HepG2 (cell line): ENCODE results near the gene MZF1. TPM values are rescaled to one million over a fixed set of nuclear protein-coding genes. Genes with fewer than 3 reads are reported as not detected.

ENCODE experiments used
- microRNA-seq: library from miRNA; unstranded; fragments of <30 nt; microRNA quantifications from one replicate; pipeline ENCODE4, GENCODE V29; 2020
- polyA plus RNA-seq, 8 experiments: library from polyadenylated mRNA; depleted of rRNA in 3 of 8; stranded (reverse) in 7 of 8; unstranded in 1 of 8; fragments of >200 nt; fragmentation: Illumina TruSeq in 4 of 8; extraction: Trizol in 4 of 8; gene quantifications; 2 replicates each; pipeline versions ENCODE4 v1.2.1 to v1.2.3, GENCODE V29; 2011 to 2016; ENCODE audit warnings: low read depth in 4 of 8, missing spikeins in 1 of 8, mixed read lengths in 1 of 8; ENCODE audit not compliant: insufficient read depth in 1 of 8
- small RNA-seq, 3 experiments: library from RNA; depleted of rRNA; stranded (forward); fragments of <200 nt; gene quantifications; one replicate each; pipeline ENCODE3, GENCODE V24; 2012; ENCODE audit warnings: low read depth in 2 of 3, low replicate concordance in 1 of 3; ENCODE audit not compliant: insufficient read length in 3 of 3, insufficient read depth in 2 of 3
- total RNA-seq, 5 experiments: library from RNA; depleted of rRNA; stranded (reverse); fragments of >200 nt; fragmentation: Illumina TruSeq; extraction: Trizol; gene quantifications; 2 replicates each; pipeline ENCODE4 v1.2.3, GENCODE V29; 2016; ENCODE audit warnings: low read depth in 1 of 5

The MZF1 gene
- total and polyA plus RNA-seq, 2 of the 13 experiments (the other 11 are each of a cell fraction or from before 2014, with no cell fraction given), result 3.1 to 8.1 TPM

Small RNAs within 50 kb of the gene (microRNA-seq; reads per million reads assigned to microRNA genes)
- 2.2 reads per million, percentile 11 among the genes with 10 or more reads in this experiment for gene MIR6807

Small RNAs within 50 kb of the gene (small RNA-seq; reads per million reads assigned to genes)
- gene MIR6807 (0 to 1.9 (median 0.10) reads per million in 3 experiments), gene RN7SL525P (0 reads per million in 3 experiments)

Other genes with a start within 250 kb of the MZF1 start
- gene ZSCAN22, start 246.3 kb downstream of the MZF1 start, total RNA-seq (2016; rRNA removed; fragmentation: Illumina TruSeq; extraction: Trizol), result 2.5 and 3.1 TPM in 2 replicates
- 3.5 and 3.6 TPM in 2 replicates for gene ZSCAN22, start 246.3 kb downstream of the MZF1 start, polyA plus RNA-seq (2011; rRNA removed)
- gene A1BG, start 219.8 kb downstream of the MZF1 start, total RNA-seq (2016; rRNA removed; fragmentation: Illumina TruSeq; extraction: Trizol), result 15.1 and 41.4 TPM in 2 replicates
- 14.7 and 49.8 TPM in 2 replicates for gene A1BG, start 219.8 kb downstream of the MZF1 start, polyA plus RNA-seq (2011; rRNA removed)
- 1.1 and 1.9 TPM in 2 replicates for gene ZNF497, start 210.6 kb downstream of the MZF1 start, total RNA-seq (2016; rRNA removed; fragmentation: Illumina TruSeq; extraction: Trizol)
- 1.5 and 1.8 TPM in 2 replicates for gene ZNF497, start 210.6 kb downstream of the MZF1 start, polyA plus RNA-seq (2011; rRNA removed)
- gene ZNF837, start 192.3 kb downstream of the MZF1 start, total RNA-seq (2016; rRNA removed; fragmentation: Illumina TruSeq; extraction: Trizol), result 0.73 and 1.3 TPM in 2 replicates
- 0.29 and 0.69 TPM in 2 replicates for gene ZNF837, start 192.3 kb downstream of the MZF1 start, polyA plus RNA-seq (2011; rRNA removed)
- gene RPS5, start 186.1 kb downstream of the MZF1 start, total RNA-seq (2016; rRNA removed; fragmentation: Illumina TruSeq; extraction: Trizol), result 1,544 and 1,715 TPM in 2 replicates
- 4,145 and 4,408 TPM in 2 replicates for gene RPS5, start 186.1 kb downstream of the MZF1 start, polyA plus RNA-seq (2011; rRNA removed)
- gene RNF225, start 177.7 kb downstream of the MZF1 start, total RNA-seq (2016; rRNA removed; fragmentation: Illumina TruSeq; extraction: Trizol), result not detected in 2 replicates
- gene RNF225, start 177.7 kb downstream of the MZF1 start, polyA plus RNA-seq (2011; rRNA removed), result not detected in 2 replicates
- gene ZNF584, start 164.7 kb downstream of the MZF1 start, total RNA-seq (2016; rRNA removed; fragmentation: Illumina TruSeq; extraction: Trizol), result 6.8 and 7.0 TPM in 2 replicates
- 2.4 and 3.3 TPM in 2 replicates for gene ZNF584, start 164.7 kb downstream of the MZF1 start, polyA plus RNA-seq (2011; rRNA removed)
- not detected in 2 replicates for gene ZNF132, start 133.2 kb downstream of the MZF1 start, total RNA-seq (2016; rRNA removed; fragmentation: Illumina TruSeq; extraction: Trizol)
- gene ZNF132, start 133.2 kb downstream of the MZF1 start, polyA plus RNA-seq (2011; rRNA removed), result not detected in 2 replicates
- gene ZNF324B, start 121.7 kb downstream of the MZF1 start, total RNA-seq (2016; rRNA removed; fragmentation: Illumina TruSeq; extraction: Trizol), result 2.5 and 3.0 TPM in 2 replicates
- gene ZNF324B, start 121.7 kb downstream of the MZF1 start, polyA plus RNA-seq (2011; rRNA removed), result 0.53 and 0.98 TPM in 2 replicates
- gene ZNF324, start 106.3 kb downstream of the MZF1 start, total RNA-seq (2016; rRNA removed; fragmentation: Illumina TruSeq; extraction: Trizol), result 4.0 and 4.7 TPM in 2 replicates
- 1.1 and 1.6 TPM in 2 replicates for gene ZNF324, start 106.3 kb downstream of the MZF1 start, polyA plus RNA-seq (2011; rRNA removed)
- gene ZNF446, start 97.0 kb downstream of the MZF1 start, total RNA-seq (2016; rRNA removed; fragmentation: Illumina TruSeq; extraction: Trizol), result 2.5 and 3.6 TPM in 2 replicates
- 3.0 and 3.8 TPM in 2 replicates for gene ZNF446, start 97.0 kb downstream of the MZF1 start, polyA plus RNA-seq (2011; rRNA removed)
- 40.2 and 41.2 TPM in 2 replicates for gene SLC27A5, start 61.3 kb downstream of the MZF1 start, total RNA-seq (2016; rRNA removed; fragmentation: Illumina TruSeq; extraction: Trizol)
- gene SLC27A5, start 61.3 kb downstream of the MZF1 start, polyA plus RNA-seq (2011; rRNA removed), result 30.3 and 36.5 TPM in 2 replicates
- 2.0 and 3.7 TPM in 2 replicates for gene ZBTB45, start 53.5 kb downstream of the MZF1 start, total RNA-seq (2016; rRNA removed; fragmentation: Illumina TruSeq; extraction: Trizol)
- 3.0 and 3.2 TPM in 2 replicates for gene ZBTB45, start 53.5 kb downstream of the MZF1 start, polyA plus RNA-seq (2011; rRNA removed)
- gene TRIM28, start 29.3 kb downstream of the MZF1 start, total RNA-seq (2016; rRNA removed; fragmentation: Illumina TruSeq; extraction: Trizol), result 302 and 361 TPM in 2 replicates
- 439 and 461 TPM in 2 replicates for gene TRIM28, start 29.3 kb downstream of the MZF1 start, polyA plus RNA-seq (2011; rRNA removed)
- gene CHMP2A, start 18.2 kb downstream of the MZF1 start, total RNA-seq (2016; rRNA removed; fragmentation: Illumina TruSeq; extraction: Trizol), result 55.0 and 70.9 TPM in 2 replicates
- gene CHMP2A, start 18.2 kb downstream of the MZF1 start, polyA plus RNA-seq (2011; rRNA removed), result 49.7 and 51.4 TPM in 2 replicates
- 29.5 and 36.2 TPM in 2 replicates for gene UBE2M, start 14.7 kb downstream of the MZF1 start, total RNA-seq (2016; rRNA removed; fragmentation: Illumina TruSeq; extraction: Trizol)
- 50.3 and 55.5 TPM in 2 replicates for gene UBE2M, start 14.7 kb downstream of the MZF1 start, polyA plus RNA-seq (2011; rRNA removed)